ENCODE data around the gene WNT3.
"Not testable (repeated sequence)": the region's sequence is repeated elsewhere in the genome, so short reads cannot be mapped to it uniquely, and the experiment has no call there.

The WNT3 gene

GRCh38 chr17:46771561-46772474 lies 46.7 kb downstream of the WNT3 start:
- ATAC-seq (peak; percentile 5), DNase-seq (ENCODE audit: low spot score in 2 of 2) (no peak)
- no peaks in the 10 kb centered on the region for H3K36me3 Mint-ChIP-seq
- peaks cover 17% of the 10 kb centered on the region for H3K4me1 Mint-ChIP-seq
- H3K4me3 Mint-ChIP-seq, result peak overlapping the region; percentile 61
- no peak overlapping the region for H3K27ac Mint-ChIP-seq
- H3K9me3 Mint-ChIP-seq, result no peaks in the 10 kb centered on the region

GRCh38 chr17:46770818-46771560 lies 47.5 kb downstream of the WNT3 start:
- Mint-ChIP-seq H3K4me3 (peak overlapping the region; percentile 59), H3K9me3 (no peaks in the 10 kb centered on the region), H3K4me1 (peaks cover 17% of the 10 kb centered on the region), H3K36me3 (no peaks in the 10 kb centered on the region), H3K27ac (no peak overlapping the region)
- DNase-seq (ENCODE audit: low spot score in 2 of 2) (peak; percentile 24 to 63), ATAC-seq (peak; percentile 59)

GRCh38 chr17:46770439-46770817 lies 48.1 kb downstream of the WNT3 start:
- no peaks in the 10 kb centered on the region for H3K36me3 Mint-ChIP-seq
- no peak overlapping the region for H3K27ac Mint-ChIP-seq
- DNase-seq (ENCODE audit: low spot score in 2 of 2) (no peak), ATAC-seq (no peak)
- H3K4me3 Mint-ChIP-seq, result peak overlapping the region; percentile 59
- no peaks in the 10 kb centered on the region for H3K9me3 Mint-ChIP-seq
- peaks cover 17% of the 10 kb centered on the region for H3K4me1 Mint-ChIP-seq

GRCh38 chr17:46769531-46770438 lies 48.7 kb downstream of the WNT3 start:
- ATAC-seq, result peak; percentile 16
- H3K36me3 Mint-ChIP-seq, result no peaks in the 10 kb centered on the region
- peak overlapping the region; percentile 59 for H3K4me3 Mint-ChIP-seq
- H3K4me1 Mint-ChIP-seq, result peaks cover 17% of the 10 kb centered on the region
- DNase-seq (ENCODE audit: low spot score in 2 of 2), result no peak
- H3K9me3 Mint-ChIP-seq, result no peaks in the 10 kb centered on the region
- no peak overlapping the region for H3K27ac Mint-ChIP-seq

- not testable (repeated sequence) for ATAC-seq
- H3K4me3 Mint-ChIP-seq, result peak overlapping the region; percentile 59
These were observed 49.6 kb downstream of the WNT3 start for GRCh38 chr17:46768896-46769295.

GRCh38 chr17:46768540-46768870 lies 50.0 kb downstream of the WNT3 start:
- Mint-ChIP-seq H3K27ac (no peak overlapping the region), H3K9me3 (no peaks in the 10 kb centered on the region), H3K4me3 (no peak overlapping the region), H3K36me3 (no peaks in the 10 kb centered on the region), H3K4me1 (peaks cover 17% of the 10 kb centered on the region)
- no peak for DNase-seq (ENCODE audit: low spot score in 2 of 2)
- ATAC-seq, result no peak

More at GRCh38 chr17:46768896-46769295, 49.6 kb downstream of the WNT3 start:
- not testable (repeated sequence) for H3K9me3 Mint-ChIP-seq; H3K36me3 Mint-ChIP-seq; H3K27ac Mint-ChIP-seq; DNase-seq (ENCODE audit: low spot score in 2 of 2)
- H3K4me1 Mint-ChIP-seq, result peaks cover 17% of the 10 kb centered on the region

- Mint-ChIP-seq H3K4me3 (no peak overlapping the region), H3K4me1 (peaks cover 7% of the 10 kb centered on the region), H3K9me3 (no peaks in the 10 kb centered on the region), H3K36me3 (no peaks in the 10 kb centered on the region), H3K27ac (no peak overlapping the region)
- no peak for DNase-seq (ENCODE audit: low spot score in 2 of 2)
- no peak for ATAC-seq
These were observed 51.7 kb downstream of the WNT3 start for GRCh38 chr17:46766493-46767491.

GRCh38 chr17:46765453-46765852 lies 53.0 kb downstream of the WNT3 start:
- no peaks in the 10 kb centered on the region for H3K36me3 Mint-ChIP-seq
- ATAC-seq, result no peak
- no peak overlapping the region for H3K27ac Mint-ChIP-seq
- no peak for DNase-seq (ENCODE audit: low spot score in 2 of 2)
- no peaks in the 10 kb centered on the region for H3K9me3 Mint-ChIP-seq
- no peak overlapping the region for H3K4me3 Mint-ChIP-seq
- peaks cover 3% of the 10 kb centered on the region for H3K4me1 Mint-ChIP-seq

- DNase-seq (ENCODE audit: low spot score in 2 of 2) (no peak), ATAC-seq (no peak)
- Mint-ChIP-seq H3K4me3 (no peak overlapping the region), H3K4me1 (no peaks in the 10 kb centered on the region), H3K36me3 (no peaks in the 10 kb centered on the region), H3K27ac (no peak overlapping the region), H3K9me3 (no peaks in the 10 kb centered on the region)
These were observed 53.6 kb downstream of the WNT3 start for GRCh38 chr17:46764709-46765401.

- ATAC-seq, result no peak
- no peak overlapping the region for H3K4me3 Mint-ChIP-seq
These were observed 54.3 kb downstream of the WNT3 start for GRCh38 chr17:46764000-46764708.

GRCh38 chr17:46763416-46763815 lies 55.1 kb downstream of the WNT3 start:
- ATAC-seq (no peak), DNase-seq (ENCODE audit: low spot score in 2 of 2) (no peak)
- H3K36me3 Mint-ChIP-seq, result peaks cover 5% of the 10 kb centered on the region
- no peaks in the 10 kb centered on the region for H3K4me1 Mint-ChIP-seq
- no peaks in the 10 kb centered on the region for H3K9me3 Mint-ChIP-seq
- no peak overlapping the region for H3K4me3 Mint-ChIP-seq
- no peak overlapping the region for H3K27ac Mint-ChIP-seq

More at GRCh38 chr17:46764000-46764708, 54.3 kb downstream of the WNT3 start:
- H3K9me3 Mint-ChIP-seq, result no peaks in the 10 kb centered on the region
- DNase-seq (ENCODE audit: low spot score in 2 of 2), result no peak
- H3K36me3 Mint-ChIP-seq, result no peaks in the 10 kb centered on the region
- no peaks in the 10 kb centered on the region for H3K4me1 Mint-ChIP-seq
- H3K27ac Mint-ChIP-seq, result no peak overlapping the region

- Mint-ChIP-seq H3K27ac (no peak overlapping the region), H3K4me1 (no peaks in the 10 kb centered on the region), H3K4me3 (no peak overlapping the region), H3K9me3 (no peaks in the 10 kb centered on the region), H3K36me3 (peaks cover 37% of the 10 kb centered on the region)
- DNase-seq (ENCODE audit: low spot score in 2 of 2), result no peak
- no peak for ATAC-seq
These were observed 59.4 kb downstream of the WNT3 start for GRCh38 chr17:46759141-46759540.

- Mint-ChIP-seq H3K27ac (no peak overlapping the region), H3K4me1 (no peaks in the 10 kb centered on the region), H3K9me3 (no peaks in the 10 kb centered on the region), H3K4me3 (no peak overlapping the region), H3K36me3 (peaks cover 42% of the 10 kb centered on the region)
- no peak for DNase-seq (ENCODE audit: low spot score in 2 of 2)
- no peak for ATAC-seq
These were observed 59.9 kb downstream of the WNT3 start for GRCh38 chr17:46758614-46759013.
